Inflammatory macrophage treated with lipopolysaccharide for 4 hours (primary cell): ENCODE data around the gene KCNJ9.

ENCODE experiments used
- DNase-seq: peaks from one replicate; pipeline ENCODE4 v3.0.0-alpha.2; 2020

The KCNJ9 gene

DNA sequence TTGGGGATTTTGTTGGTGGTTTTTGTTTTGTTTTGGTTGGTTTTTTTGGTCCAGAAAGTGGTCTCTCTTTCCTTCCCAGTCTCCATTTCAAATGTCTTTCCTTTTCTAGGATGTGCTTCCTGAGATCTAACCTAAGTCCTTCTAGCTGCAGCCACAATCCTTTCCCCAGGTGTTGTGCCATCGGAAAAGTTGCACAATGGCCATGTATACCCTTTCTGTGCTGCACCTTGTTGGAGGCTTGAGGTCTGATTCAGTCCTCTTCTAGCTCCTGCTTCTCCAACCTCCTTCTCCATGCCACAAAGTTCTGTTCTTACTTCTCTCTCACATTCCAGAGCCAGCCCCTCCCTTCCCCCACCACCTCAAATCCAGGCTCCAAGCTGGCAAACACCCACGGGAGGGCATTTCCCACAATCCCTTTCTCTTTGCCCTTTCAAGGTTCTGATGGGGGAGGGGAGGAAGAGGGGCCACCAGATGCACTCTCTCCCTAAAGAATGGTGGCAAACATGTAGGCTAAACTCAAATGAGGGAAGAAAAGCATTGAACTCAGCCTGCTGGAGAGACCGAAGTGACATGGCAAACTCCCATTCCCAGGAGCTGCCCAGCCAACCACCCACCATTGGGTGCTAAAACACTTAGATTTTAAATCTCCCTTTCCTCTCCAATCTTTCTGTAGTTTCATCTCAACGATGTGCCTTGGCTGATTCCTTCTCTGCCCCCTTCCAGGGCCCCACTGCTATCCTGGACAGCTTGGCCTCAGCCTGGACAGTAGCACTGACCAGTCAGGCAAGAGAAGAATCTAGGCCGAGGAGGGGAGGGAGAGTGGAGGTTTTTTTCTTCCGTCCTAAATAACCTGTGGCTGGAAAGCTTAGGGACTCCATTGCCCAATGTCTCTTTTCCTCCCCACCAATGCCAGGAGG lies 14.3 kb upstream of the KCNJ9 start:
- no peak for DNase-seq

DNA sequence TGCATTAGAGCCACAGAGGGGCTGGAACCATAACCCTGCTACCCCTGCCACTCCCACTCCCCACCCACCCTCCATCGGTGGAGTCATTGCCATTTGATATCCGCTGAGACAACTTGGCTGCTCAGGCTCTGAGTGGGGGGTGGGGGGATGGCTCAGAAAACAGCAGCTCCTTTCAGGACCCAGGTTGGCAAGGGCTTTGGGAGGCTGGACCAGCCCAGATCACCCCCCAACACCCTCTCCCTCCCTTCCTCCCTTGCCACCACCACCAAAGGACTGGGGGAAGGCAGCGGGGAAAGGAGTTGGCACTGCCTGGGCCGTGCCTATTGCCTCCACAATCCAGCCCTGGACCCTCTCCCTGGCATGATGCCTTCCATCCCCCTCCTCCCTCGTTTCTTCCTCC lies 13.1 kb upstream of the KCNJ9 start:
- no peak for DNase-seq

DNA sequence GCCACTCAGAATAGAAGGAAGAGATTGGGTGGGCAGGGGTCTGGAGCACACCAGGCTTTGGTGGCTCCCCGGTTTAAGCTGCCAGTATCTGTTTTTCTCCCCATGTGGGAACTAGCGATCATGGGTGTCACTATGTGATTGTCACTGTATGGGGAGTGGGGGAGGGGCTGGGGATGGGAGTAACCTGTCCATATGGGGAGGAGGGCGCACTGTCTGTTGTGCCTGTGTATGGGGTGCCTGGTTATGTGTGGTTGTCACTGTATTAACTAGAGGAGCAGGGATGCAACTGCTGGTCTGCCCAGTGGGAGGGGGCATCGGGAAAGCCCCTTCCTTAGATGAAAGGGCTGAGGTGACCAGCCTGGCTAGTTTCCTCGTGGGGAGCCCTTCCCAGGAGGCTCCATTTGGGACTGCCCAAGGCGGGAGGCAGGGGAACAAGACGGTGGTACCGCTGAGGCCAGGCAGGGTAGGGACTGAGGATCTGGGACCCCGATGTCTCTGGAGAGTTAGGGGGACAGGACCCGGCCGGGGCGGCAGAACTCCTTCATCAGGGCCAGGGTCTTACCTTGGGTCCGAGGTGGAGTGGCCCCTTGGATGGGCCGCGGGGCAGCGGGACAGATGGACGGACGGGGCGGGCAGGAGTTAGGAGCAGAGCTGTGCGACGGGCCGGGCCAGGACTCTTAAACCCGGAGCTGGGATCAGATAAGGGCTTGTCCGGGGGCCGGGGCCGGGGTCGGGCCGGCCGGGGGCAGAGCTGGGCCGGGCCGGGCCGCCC lies 11.7 kb upstream of the KCNJ9 start, which contains the start of gene KCNJ10:
TSS of gene KCNJ10 (minus strand) at position 701 of the 772 bp plus-strand sequence. CDS start 27,628 bp downstream, outside the sequence.
- no peak for DNase-seq

DNA sequence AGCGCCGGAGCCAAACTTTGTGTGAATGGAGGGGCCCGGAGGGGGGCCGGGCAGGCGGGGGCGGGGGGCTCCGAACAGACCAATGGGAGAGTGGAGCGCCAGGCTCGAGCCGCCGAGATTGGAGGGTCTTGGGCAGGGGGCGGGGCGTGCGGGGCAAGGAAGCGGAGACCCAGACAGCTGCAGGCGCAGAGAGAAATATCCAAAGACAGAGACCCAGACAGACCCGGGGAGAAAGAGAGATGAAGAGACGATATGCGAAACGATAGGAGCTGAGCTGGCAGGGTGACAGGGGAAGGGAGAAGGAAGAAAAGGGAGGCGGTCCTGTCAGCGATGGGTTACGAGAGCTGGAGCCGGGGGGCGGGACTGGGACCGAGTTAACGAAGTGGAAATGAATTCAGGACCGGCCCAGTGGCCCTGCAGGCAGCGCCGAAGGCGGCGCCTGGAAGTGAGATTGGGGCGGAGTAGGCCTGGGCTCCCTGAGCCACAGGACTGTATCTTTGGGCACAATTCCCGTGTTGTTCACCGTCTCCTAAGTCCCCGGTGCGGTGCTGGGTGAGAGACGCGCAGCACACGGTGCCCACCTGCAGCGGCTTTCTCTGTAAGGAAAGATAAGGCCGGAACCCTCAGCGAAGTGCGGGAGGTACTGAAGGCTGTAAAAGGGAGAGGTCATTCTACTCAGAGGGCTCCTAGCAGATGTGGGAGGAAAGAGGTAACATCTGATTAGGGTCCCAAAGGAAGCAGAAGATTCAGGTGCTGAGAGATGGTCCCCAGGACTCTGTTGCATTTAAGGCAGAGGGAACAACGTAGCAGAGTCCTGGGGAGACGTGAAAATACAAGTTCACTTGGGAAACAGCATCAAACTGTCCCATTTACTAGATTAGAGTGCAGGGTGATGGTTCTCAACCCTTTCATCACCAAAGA lies 10.8 kb upstream of the KCNJ9 start:
- peak; percentile 70 for DNase-seq

DNA sequence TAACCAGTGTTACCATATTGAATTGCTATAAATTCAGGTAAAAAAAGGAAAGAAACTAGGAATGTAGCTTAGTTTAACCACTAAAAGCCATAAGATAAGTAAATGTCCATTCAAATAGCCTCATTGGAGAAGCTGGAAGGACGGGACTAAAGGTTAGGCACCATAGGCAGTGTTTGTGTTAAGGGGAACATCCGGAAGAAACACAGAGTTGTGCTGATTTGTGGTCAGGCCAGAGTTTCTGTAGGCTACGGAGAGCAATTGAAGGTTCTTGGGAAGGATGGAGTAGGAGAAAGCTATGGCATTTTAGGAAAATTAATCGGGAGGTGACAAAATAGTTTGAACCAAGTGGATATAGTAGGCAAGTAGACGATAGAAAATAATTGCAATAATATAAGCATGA lies 10.0 kb upstream of the KCNJ9 start:
- no peak for DNase-seq

DNA sequence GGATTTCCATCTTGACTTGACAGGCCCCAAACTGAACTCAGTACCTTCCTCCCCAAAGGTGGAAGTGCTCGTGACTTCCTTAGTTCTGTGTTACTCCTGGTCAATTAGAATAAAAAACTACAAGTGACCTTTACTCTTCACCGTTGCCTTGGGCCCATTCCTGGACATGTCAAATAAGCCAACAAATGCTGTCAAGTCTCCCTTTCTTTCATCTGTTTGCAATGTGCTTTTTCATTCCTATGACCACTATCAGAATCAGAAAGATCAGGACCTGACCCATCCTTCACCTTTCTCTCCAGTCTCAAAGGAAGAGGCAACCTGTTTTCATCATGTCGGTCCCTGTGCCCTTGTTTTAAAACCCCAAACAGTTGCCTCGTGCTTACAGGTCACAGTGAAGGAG lies 6.5 kb upstream of the KCNJ9 start:
- no peak for DNase-seq

DNA sequence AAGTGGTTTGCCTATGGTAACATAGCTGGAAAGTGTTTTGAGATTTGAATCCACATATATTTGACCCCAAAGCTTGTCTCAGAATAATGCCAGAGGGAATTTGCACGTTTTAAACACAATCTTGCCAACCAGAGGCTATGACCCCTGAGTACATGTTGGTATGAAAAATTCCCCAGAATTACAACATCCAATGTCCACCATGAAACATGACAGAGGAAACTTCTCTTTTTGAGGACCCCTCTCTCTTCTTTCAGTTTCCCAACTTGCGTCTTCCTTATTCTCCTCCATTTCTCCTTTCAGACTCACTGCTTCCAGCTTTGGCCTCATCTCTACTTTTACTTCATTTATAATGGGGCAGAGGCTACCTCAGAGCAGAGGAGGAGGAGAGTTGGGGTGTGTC lies 5.5 kb upstream of the KCNJ9 start:
- DNase-seq, result peak; percentile 92

DNA sequence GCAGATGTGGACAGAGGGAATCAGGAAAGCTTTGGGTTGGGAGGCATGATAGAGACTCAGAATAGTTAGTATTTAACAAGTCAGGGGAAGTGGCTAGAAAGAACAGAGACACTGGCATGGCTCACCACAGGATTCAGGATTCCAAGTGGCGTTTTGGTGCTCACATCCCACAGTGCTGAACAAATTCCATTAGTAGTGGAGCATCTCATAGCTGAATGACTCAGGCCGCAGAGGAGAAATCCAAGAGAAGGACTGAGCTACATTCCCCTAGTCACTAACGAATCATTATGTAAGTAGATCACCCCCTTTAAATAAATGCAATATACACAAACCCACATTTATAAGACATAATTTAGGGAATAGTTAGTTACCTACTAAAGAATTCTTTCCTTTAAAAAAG lies 5.0 kb upstream of the KCNJ9 start:
- DNase-seq, result no peak

DNA sequence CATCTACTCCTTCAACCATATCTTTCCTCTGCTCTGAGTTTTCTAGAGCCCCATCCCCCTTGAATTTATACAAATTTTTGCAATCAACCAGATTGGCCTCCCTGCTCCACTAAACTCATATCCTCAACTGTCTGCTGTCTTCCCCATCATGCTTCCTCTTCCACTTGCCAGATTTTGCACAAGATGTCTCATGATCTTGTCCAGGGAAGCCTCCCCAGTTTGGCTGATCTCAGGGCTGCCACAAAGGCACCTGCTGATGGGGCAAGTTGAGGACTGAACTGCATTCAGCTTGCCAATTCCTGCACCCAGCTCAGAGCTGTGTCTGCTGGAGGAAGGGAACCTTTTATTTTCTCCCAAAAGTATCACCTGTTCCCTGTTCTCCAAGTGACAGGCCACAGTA lies 3.9 kb upstream of the KCNJ9 start:
- peak; percentile 82 for DNase-seq

DNA sequence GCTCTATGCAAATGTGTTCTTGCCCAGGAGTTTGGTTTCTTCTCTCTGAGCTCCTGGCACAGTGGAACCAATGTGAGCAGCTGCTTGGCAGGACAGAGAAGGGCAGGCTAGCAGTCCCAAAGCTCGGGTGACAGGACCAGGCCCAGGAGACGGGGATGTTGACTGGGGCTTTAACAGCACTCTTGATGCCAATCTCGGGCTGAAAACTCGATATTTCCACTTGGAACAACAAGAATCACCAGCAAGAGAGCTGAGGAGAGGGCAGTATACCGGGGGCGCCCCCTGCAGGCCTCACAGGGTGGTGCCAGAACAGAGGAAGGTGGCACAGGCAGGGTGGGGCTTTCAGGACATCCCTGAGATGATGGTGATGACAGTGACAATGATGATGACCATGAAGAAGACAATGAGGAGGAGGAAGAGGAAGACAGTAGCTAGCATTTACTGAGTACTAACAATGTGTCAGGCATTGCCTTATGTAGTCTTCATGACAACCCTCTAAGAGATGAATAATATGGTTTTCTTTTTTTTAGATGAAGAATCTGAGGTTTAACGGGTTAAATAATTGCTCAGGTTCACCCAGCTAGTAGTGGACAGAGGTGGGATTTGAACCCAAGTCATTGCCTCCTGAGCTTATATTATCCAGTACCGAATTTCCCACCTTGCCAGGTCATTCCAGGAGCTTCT lies 2.7 kb upstream of the KCNJ9 start:
- DNase-seq, result peak; percentile 62

DNA sequence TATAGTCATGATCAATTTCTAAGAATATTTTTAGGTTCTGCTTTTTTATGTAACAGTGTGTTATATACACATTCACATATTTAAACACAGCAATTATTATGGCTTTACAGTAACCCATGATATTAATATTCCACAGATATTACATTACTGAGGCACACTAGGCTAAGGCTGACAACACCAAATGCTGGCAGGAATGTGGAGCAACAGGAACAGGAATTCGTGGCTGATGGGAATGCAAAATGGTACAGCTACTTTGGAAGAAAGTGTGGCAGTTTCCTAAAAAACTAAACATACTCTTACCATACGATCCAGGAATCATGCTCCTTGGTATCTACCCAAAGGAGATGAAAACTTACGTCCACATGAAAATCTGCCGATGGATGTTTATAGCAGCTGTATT lies 1.9 kb upstream of the KCNJ9 start:
- DNase-seq, result no peak

DNA sequence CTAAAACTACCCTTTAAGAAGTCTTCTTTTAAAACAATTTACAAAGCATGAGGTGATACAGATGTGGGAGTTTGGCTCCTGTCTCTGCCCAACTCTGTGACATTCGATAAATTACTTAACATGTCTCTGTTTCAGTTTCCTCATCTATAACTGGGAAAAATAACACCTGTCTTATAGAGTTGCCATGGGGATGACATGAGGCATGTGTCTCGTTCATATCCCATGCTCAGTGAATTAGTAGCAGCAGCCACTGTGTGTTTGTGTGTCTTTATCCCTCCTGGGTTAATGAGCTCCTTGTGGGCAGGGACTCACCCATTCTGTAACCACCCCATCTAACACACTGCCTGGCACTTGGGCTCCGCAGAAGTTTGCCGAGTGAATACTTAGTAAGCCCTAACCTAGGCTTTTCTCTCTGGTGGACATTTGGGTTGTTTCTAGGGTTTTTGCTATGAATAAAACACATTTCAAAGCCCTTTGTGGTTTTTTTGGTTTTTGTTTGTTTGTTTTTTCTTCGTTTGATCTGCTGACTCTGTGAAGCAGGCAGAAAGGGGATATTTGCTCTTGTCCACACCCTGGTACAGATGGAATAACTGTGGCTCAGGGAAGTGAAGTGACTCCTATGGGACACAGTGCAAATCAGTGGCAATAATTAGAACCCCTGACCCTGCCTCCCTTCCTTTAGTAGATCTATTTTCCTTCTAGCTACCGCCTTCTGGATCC lies 797 bp upstream of the KCNJ9 start:
- DNase-seq, result no peak

DNA sequence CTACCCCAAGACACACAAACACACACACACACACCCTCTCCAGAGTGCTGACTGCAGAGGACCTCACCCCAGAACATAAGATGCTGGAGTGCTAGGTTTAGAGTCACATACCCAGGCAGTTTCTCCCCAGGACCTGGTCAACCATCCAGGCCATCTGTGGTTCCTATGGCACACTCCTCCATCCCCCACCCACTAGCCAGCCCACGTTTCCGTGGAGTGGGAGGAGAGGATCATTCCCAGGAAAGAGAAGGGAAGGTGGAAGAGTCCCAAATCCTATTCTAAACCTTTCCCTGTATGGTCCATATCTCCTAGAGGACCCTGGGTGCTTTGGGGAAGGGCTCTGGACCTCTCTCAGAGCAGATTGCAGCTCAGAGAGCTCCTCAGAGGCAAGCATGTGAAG lies 1.1 kb downstream of the KCNJ9 start:
- no peak for DNase-seq

DNA sequence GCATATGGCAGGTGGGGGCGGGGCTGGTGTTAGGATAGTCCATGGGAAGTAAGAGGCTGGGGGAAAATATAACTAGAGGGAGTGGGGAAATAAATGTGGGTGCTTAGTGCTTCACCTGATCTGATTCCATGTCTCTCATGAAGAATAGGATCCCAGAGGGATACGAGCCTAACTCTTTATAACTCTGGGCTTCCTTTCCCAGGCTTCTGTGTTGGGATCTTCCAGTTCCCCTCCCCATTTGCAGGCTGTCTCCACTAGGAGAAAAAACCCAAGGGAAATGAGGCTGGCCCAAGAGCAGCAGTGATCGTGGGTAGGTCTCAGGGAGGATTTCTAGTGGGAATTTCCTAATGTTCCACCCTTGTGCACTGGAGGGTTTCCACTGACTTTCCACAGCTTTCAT lies 1.6 kb downstream of the KCNJ9 start:
- no peak for DNase-seq

DNA sequence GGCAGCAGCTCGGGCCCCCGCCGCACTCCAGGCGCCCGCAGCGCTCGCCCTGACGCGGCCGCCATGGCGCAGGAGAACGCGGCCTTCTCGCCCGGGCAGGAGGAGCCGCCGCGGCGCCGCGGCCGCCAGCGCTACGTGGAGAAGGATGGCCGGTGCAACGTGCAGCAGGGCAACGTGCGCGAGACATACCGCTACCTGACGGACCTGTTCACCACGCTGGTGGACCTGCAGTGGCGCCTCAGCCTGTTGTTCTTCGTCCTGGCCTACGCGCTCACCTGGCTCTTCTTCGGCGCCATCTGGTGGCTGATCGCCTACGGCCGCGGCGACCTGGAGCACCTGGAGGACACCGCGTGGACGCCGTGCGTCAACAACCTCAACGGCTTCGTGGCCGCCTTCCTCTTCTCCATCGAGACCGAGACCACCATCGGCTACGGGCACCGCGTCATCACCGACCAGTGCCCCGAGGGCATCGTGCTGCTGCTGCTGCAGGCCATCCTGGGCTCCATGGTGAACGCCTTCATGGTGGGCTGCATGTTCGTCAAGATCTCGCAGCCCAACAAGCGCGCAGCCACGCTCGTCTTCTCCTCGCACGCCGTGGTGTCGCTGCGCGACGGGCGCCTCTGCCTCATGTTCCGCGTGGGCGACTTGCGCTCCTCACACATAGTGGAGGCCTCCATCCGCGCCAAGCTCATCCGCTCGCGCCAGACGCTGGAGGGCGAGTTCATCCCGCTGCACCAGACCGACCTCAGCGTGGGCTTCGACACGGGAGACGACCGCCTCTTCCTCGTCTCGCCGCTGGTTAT lies 2.8 kb downstream of the KCNJ9 start:
- peak; percentile 20 for DNase-seq

DNA sequence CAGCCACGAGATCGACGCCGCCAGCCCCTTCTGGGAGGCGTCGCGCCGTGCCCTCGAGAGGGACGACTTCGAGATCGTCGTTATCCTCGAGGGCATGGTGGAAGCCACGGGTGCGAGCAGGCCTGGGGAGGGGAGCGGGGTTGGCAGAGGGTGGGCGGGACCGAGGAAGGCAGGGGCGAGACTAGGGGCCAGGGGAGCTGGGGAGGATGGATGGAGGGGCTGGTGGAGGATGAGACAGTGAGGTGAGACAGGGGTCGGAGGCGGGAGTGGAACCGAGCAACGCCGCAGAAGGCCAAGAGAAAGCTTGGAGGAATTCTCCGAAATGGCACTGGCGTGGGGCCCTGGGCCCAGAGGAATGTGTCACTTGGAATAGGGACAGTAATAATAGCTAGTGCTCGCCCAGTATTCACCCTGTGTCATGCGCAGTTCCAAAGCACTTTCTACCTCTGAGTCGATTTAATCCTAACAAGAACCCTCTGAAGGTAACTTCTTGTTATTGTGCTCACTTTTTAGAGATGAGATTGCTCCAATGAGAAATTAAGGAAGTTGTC lies 3.5 kb downstream of the KCNJ9 start:
- DNase-seq, result no peak

DNA sequence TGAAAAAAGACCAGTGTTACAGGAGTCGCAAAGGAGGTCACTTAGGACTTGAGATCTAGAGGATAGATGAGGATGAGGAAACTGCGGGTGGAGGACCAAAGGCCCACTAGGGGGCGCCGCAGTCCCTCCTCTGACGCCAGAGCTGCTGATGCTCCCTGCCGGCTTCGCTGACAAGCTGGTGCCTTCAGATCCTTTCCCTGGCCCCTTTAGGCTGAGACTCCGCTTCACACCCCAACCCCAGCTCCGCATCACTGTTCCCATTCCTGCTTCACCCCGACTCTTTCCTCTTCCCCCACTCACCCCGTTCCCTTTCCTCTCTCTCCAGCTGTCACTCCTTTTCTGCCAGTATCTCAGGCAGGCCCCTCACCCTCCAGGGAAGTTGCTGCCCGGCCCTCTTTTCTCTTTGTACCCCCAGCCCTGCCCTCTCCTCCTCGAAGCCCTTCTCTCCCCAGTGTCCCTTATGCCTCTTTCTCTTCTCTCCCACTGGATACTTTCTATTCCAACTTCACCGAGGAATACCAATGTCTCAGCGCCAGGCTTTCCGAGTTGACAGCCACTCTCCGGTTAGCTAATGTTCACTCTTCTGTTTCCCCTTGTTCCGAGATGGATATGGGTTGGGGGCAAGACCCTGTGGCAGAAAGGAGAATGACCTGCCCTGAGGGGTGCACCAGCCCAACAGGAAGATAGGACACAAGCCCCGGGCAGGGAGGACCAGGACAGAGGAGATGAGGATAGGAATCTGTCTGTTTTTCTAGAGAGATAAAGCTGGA lies 4.5 kb downstream of the KCNJ9 start:
- peak; percentile 78 for DNase-seq

DNA sequence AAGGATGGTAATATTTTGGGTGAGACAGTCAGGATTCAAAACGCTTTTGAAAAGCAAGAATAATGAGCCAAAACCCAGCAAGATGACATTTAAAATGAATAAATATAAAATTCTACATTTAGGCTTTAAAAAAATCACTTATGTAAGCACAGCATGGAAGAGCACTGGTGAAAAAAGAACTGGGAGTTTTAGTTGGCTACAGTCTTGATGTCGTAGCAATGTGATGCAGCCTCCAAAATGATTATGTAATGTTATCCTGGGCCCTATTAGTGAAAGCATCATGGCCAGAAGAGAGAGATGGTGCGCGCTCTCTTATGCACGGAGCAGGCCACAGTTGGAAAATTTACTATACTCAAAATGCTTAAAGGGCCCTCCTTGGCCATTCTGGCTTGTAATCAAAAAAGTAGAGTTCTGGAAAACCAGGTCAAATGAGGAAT lies 5.1 kb downstream of the KCNJ9 start:
- no peak for DNase-seq

DNA sequence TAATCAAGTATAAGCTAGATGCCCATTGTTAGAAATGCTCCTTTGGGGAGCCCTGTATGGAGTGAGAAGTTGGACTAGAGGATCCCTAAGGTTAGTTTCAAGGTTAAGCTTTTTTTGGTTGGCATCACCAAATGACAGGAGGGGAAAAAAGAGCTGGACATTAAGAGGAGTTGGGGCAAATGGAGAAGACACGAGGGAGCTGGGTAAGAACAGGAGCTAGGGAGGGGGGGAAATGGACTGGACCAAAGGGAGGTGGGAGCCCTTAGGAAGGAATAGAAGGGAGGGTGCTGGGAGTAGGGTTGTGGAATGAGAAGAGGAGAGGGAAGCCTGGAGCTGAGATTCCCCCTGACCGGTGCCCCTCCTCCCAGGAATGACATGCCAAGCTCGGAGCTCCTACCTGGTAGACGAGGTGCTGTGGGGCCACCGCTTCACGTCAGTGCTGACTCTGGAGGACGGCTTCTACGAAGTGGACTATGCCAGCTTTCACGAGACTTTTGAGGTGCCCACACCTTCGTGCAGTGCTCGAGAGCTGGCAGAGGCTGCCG lies 5.9 kb downstream of the KCNJ9 start:
- DNase-seq, result no peak
